ENCODE results near the gene ADSS1.

Gene ADSS1

GRCh38 chr14:104778694-104779331 is 54.8 kb downstream of the ADSS1 start:
- no peak for TF ChIP-seq CTCF (IDR thresholded peaks at IDR 0.05; ENCODE audit: low read depth, low read length, missing control alignments)
- DNase-seq (ENCODE audit: low read depth), result no peak
- H3K4me3 ChIP-seq (ENCODE audit: low read depth, low read length), result no peak overlapping the region

- TF ChIP-seq CTCF (IDR thresholded peaks at IDR 0.05; ENCODE audit: low read depth, low read length, missing control alignments), result no peak
- no peak overlapping the region for H3K4me3 ChIP-seq (ENCODE audit: low read depth, low read length)
- no peak for DNase-seq (ENCODE audit: low read depth)
Measured at GRCh38 chr14:104779776-104780512, 55.9 kb downstream of the ADSS1 start.

GRCh38 chr14:104780513-104781030 is 56.5 kb downstream of the ADSS1 start:
- no peak for TF ChIP-seq CTCF (IDR thresholded peaks at IDR 0.05; ENCODE audit: low read depth, low read length, missing control alignments)
- DNase-seq (ENCODE audit: low read depth), result no peak
- no peak overlapping the region for H3K4me3 ChIP-seq (ENCODE audit: low read depth, low read length)

GRCh38 chr14:104781271-104782077 is 57.4 kb downstream of the ADSS1 start:
- TF ChIP-seq CTCF (IDR thresholded peaks at IDR 0.05; ENCODE audit: low read depth, low read length, missing control alignments), result no peak
- no peak for DNase-seq (ENCODE audit: low read depth)
- H3K4me3 ChIP-seq (ENCODE audit: low read depth, low read length), result no peak overlapping the region

GRCh38 chr14:104782086-104782807 is 58.2 kb downstream of the ADSS1 start:
- no peak overlapping the region for H3K4me3 ChIP-seq (ENCODE audit: low read depth, low read length)
- DNase-seq (ENCODE audit: low read depth), result no peak
- no peak for TF ChIP-seq CTCF (IDR thresholded peaks at IDR 0.05; ENCODE audit: low read depth, low read length, missing control alignments)

GRCh38 chr14:104782808-104783139 is 58.7 kb downstream of the ADSS1 start:
- H3K4me3 ChIP-seq (ENCODE audit: low read depth, low read length), result no peak overlapping the region
- TF ChIP-seq CTCF (IDR thresholded peaks at IDR 0.05; ENCODE audit: low read depth, low read length, missing control alignments), result no peak
- DNase-seq (ENCODE audit: low read depth), result no peak

Data from GM12864 (cell line).